ENCODE data around the gene CXCR4. TPM values are rescaled to one million over a fixed set of nuclear protein-coding genes. Genes with fewer than 3 reads are reported as not detected.

Gene CXCR4
- not detected in 2 replicates for total RNA-seq

GRCh38 chr2:136117909-136118818, at the start of gene CXCR4:
CXCR4 (minus strand) TSS chr2:136118149; CDS start chr2:136118060, 89 bp downstream.
- peak within 1 kb of the TSS; percentile 48 for H3K4me3 ChIP-seq (ENCODE audit: low read depth, low read length)
- peak; percentile 6 for DNase-seq (ENCODE audit: low read depth)
- TF ChIP-seq CTCF (IDR thresholded peaks at IDR 0.05; ENCODE audit: insufficient read depth, low read depth, low read length) = no peak

- H3K4me3 ChIP-seq (ENCODE audit: low read depth, low read length) = no peak overlapping the region
- no peak for TF ChIP-seq CTCF (IDR thresholded peaks at IDR 0.05; ENCODE audit: insufficient read depth, low read depth, low read length)
- no peak for DNase-seq (ENCODE audit: low read depth)
These were observed 46.4 kb upstream of the CXCR4 start for GRCh38 chr2:136164280-136164776.

GRCh38 chr2:136162438-136162837, 44.5 kb upstream of the CXCR4 start:
- no peak for DNase-seq (ENCODE audit: low read depth)
- no peak overlapping the region for H3K4me3 ChIP-seq (ENCODE audit: low read depth, low read length)
- TF ChIP-seq CTCF (IDR thresholded peaks at IDR 0.05; ENCODE audit: insufficient read depth, low read depth, low read length) = no peak

- H3K4me3 ChIP-seq (ENCODE audit: low read depth, low read length) = no peak overlapping the region
- no peak for DNase-seq (ENCODE audit: low read depth)
- no peak for TF ChIP-seq CTCF (IDR thresholded peaks at IDR 0.05; ENCODE audit: insufficient read depth, low read depth, low read length)
These were observed 38.5 kb upstream of the CXCR4 start for GRCh38 chr2:136156411-136156810.

GRCh38 chr2:136154384-136154783, 36.4 kb upstream of the CXCR4 start:
- no peak for DNase-seq (ENCODE audit: low read depth)
- TF ChIP-seq CTCF (IDR thresholded peaks at IDR 0.05; ENCODE audit: insufficient read depth, low read depth, low read length) = no peak
- H3K4me3 ChIP-seq (ENCODE audit: low read depth, low read length) = no peak overlapping the region

- no peak overlapping the region for H3K4me3 ChIP-seq (ENCODE audit: low read depth, low read length)
- TF ChIP-seq CTCF (IDR thresholded peaks at IDR 0.05; ENCODE audit: insufficient read depth, low read depth, low read length) = no peak
- no peak for DNase-seq (ENCODE audit: low read depth)
These were observed 33.3 kb upstream of the CXCR4 start for GRCh38 chr2:136151021-136151971.
